ENCODE data around the gene CTRB2.

The CTRB2 gene

GRCh38 chr16:75231570-75231969 is 24.6 kb upstream of the CTRB2 start:
- Histone ChIP-seq H3K9me3 (ENCODE audit: control insufficient read depth, insufficient read depth, low read length) (no peaks in the 10 kb centered on the region), H3K36me3 (ENCODE audit: control insufficient read depth, insufficient read depth, low read length) (peaks cover 63% of the 10 kb centered on the region), H3K4me1 (ENCODE audit: control insufficient read depth, insufficient read depth, low read length) (no peaks in the 10 kb centered on the region), H3K27ac (ENCODE audit: low read depth, low read length) (no peak overlapping the region), H3K27me3 (ENCODE audit: control insufficient read depth, insufficient read depth, low read length) (no peaks in the 10 kb centered on the region), H3K9ac (ENCODE audit: low read depth, low read length) (no peak overlapping the region), H3K4me3 (ENCODE audit: low read depth, low read length) (no peak overlapping the region)

GRCh38 chr16:75230471-75231110 is 23.6 kb upstream of the CTRB2 start:
- H3K9ac ChIP-seq (ENCODE audit: low read depth, low read length), result no peak overlapping the region
- no peak overlapping the region for H3K4me3 ChIP-seq (ENCODE audit: low read depth, low read length)
- H3K36me3 ChIP-seq (ENCODE audit: control insufficient read depth, insufficient read depth, low read length), result peaks cover 54% of the 10 kb centered on the region
- no peaks in the 10 kb centered on the region for H3K27me3 ChIP-seq (ENCODE audit: control insufficient read depth, insufficient read depth, low read length)
- no peak overlapping the region for H3K27ac ChIP-seq (ENCODE audit: low read depth, low read length)
- no peaks in the 10 kb centered on the region for H3K9me3 ChIP-seq (ENCODE audit: control insufficient read depth, insufficient read depth, low read length)
- H3K4me1 ChIP-seq (ENCODE audit: control insufficient read depth, insufficient read depth, low read length), result no peaks in the 10 kb centered on the region

GRCh38 chr16:75229172-75230031 is 22.4 kb upstream of the CTRB2 start:
- peaks cover 42% of the 10 kb centered on the region for H3K36me3 ChIP-seq (ENCODE audit: control insufficient read depth, insufficient read depth, low read length)
- no peaks in the 10 kb centered on the region for H3K4me1 ChIP-seq (ENCODE audit: control insufficient read depth, insufficient read depth, low read length)
- H3K9ac ChIP-seq (ENCODE audit: low read depth, low read length), result no peak overlapping the region
- H3K27me3 ChIP-seq (ENCODE audit: control insufficient read depth, insufficient read depth, low read length), result no peaks in the 10 kb centered on the region
- no peak overlapping the region for H3K4me3 ChIP-seq (ENCODE audit: low read depth, low read length)
- H3K9me3 ChIP-seq (ENCODE audit: control insufficient read depth, insufficient read depth, low read length), result no peaks in the 10 kb centered on the region
- H3K27ac ChIP-seq (ENCODE audit: low read depth, low read length), result no peak overlapping the region

GRCh38 chr16:75228143-75228976 is 21.4 kb upstream of the CTRB2 start:
- Histone ChIP-seq H3K9ac (ENCODE audit: low read depth, low read length) (no peak overlapping the region), H3K27ac (ENCODE audit: low read depth, low read length) (no peak overlapping the region), H3K4me3 (ENCODE audit: low read depth, low read length) (no peak overlapping the region), H3K4me1 (ENCODE audit: control insufficient read depth, insufficient read depth, low read length) (no peaks in the 10 kb centered on the region), H3K36me3 (ENCODE audit: control insufficient read depth, insufficient read depth, low read length) (peaks cover 37% of the 10 kb centered on the region), H3K27me3 (ENCODE audit: control insufficient read depth, insufficient read depth, low read length) (no peaks in the 10 kb centered on the region), H3K9me3 (ENCODE audit: control insufficient read depth, insufficient read depth, low read length) (no peaks in the 10 kb centered on the region)

GRCh38 chr16:75227361-75228142 is 20.6 kb upstream of the CTRB2 start:
- H3K4me1 ChIP-seq (ENCODE audit: control insufficient read depth, insufficient read depth, low read length), result no peaks in the 10 kb centered on the region
- H3K27ac ChIP-seq (ENCODE audit: low read depth, low read length), result peak overlapping the region; percentile 35
- peaks cover 29% of the 10 kb centered on the region for H3K36me3 ChIP-seq (ENCODE audit: control insufficient read depth, insufficient read depth, low read length)
- H3K9me3 ChIP-seq (ENCODE audit: control insufficient read depth, insufficient read depth, low read length), result no peaks in the 10 kb centered on the region
- no peak overlapping the region for H3K4me3 ChIP-seq (ENCODE audit: low read depth, low read length)
- H3K27me3 ChIP-seq (ENCODE audit: control insufficient read depth, insufficient read depth, low read length), result no peaks in the 10 kb centered on the region
- no peak overlapping the region for H3K9ac ChIP-seq (ENCODE audit: low read depth, low read length)

GRCh38 chr16:75226550-75227360 is 19.8 kb upstream of the CTRB2 start:
- peaks cover 25% of the 10 kb centered on the region for H3K36me3 ChIP-seq (ENCODE audit: control insufficient read depth, insufficient read depth, low read length)
- H3K4me1 ChIP-seq (ENCODE audit: control insufficient read depth, insufficient read depth, low read length), result no peaks in the 10 kb centered on the region
- H3K9me3 ChIP-seq (ENCODE audit: control insufficient read depth, insufficient read depth, low read length), result no peaks in the 10 kb centered on the region
- no peak overlapping the region for H3K9ac ChIP-seq (ENCODE audit: low read depth, low read length)
- no peak overlapping the region for H3K27ac ChIP-seq (ENCODE audit: low read depth, low read length)
- H3K4me3 ChIP-seq (ENCODE audit: low read depth, low read length), result no peak overlapping the region
- H3K27me3 ChIP-seq (ENCODE audit: control insufficient read depth, insufficient read depth, low read length), result no peaks in the 10 kb centered on the region

GRCh38 chr16:75225678-75226515 is 18.9 kb upstream of the CTRB2 start:
- H3K4me3 ChIP-seq (ENCODE audit: low read depth, low read length), result no peak overlapping the region
- no peaks in the 10 kb centered on the region for H3K27me3 ChIP-seq (ENCODE audit: control insufficient read depth, insufficient read depth, low read length)
- no peaks in the 10 kb centered on the region for H3K4me1 ChIP-seq (ENCODE audit: control insufficient read depth, insufficient read depth, low read length)
- H3K36me3 ChIP-seq (ENCODE audit: control insufficient read depth, insufficient read depth, low read length), result peaks cover 18% of the 10 kb centered on the region
- H3K9me3 ChIP-seq (ENCODE audit: control insufficient read depth, insufficient read depth, low read length), result no peaks in the 10 kb centered on the region
- no peak overlapping the region for H3K27ac ChIP-seq (ENCODE audit: low read depth, low read length)
- H3K9ac ChIP-seq (ENCODE audit: low read depth, low read length), result no peak overlapping the region

- Histone ChIP-seq H3K9me3 (ENCODE audit: control insufficient read depth, insufficient read depth, low read length) (no peaks in the 10 kb centered on the region), H3K27me3 (ENCODE audit: control insufficient read depth, insufficient read depth, low read length) (no peaks in the 10 kb centered on the region), H3K36me3 (ENCODE audit: control insufficient read depth, insufficient read depth, low read length) (peaks cover 13% of the 10 kb centered on the region), H3K4me3 (ENCODE audit: low read depth, low read length) (no peak overlapping the region), H3K27ac (ENCODE audit: low read depth, low read length) (no peak overlapping the region), H3K4me1 (ENCODE audit: control insufficient read depth, insufficient read depth, low read length) (no peaks in the 10 kb centered on the region), H3K9ac (ENCODE audit: low read depth, low read length) (no peak overlapping the region)
Observed at GRCh38 chr16:75225092-75225491, 18.1 kb upstream of the CTRB2 start.

GRCh38 chr16:75224306-75225082 is 17.5 kb upstream of the CTRB2 start:
- Histone ChIP-seq H3K9me3 (ENCODE audit: control insufficient read depth, insufficient read depth, low read length) (no peaks in the 10 kb centered on the region), H3K4me3 (ENCODE audit: low read depth, low read length) (no peak overlapping the region), H3K4me1 (ENCODE audit: control insufficient read depth, insufficient read depth, low read length) (no peaks in the 10 kb centered on the region), H3K27me3 (ENCODE audit: control insufficient read depth, insufficient read depth, low read length) (no peaks in the 10 kb centered on the region), H3K9ac (ENCODE audit: low read depth, low read length) (no peak overlapping the region), H3K36me3 (ENCODE audit: control insufficient read depth, insufficient read depth, low read length) (peaks cover 7% of the 10 kb centered on the region), H3K27ac (ENCODE audit: low read depth, low read length) (no peak overlapping the region)
